Psoas muscle (tissue), 8 donors: ENCODE measurements around the gene MATR3. TPM values are rescaled to one million over a fixed set of nuclear protein-coding genes. Genes with fewer than 3 reads are reported as not detected.

Experiments
- ATAC-seq, 4 donors: fragments of 200-7000 bp; cut with Tn5 transposase; one replicate each; pipeline ENCODE4 v1.9.1; 2020; ENCODE audit warnings: moderate library complexity in 3 of 4, mild to moderate bottlenecking in 2 of 4
- DNase-seq, 2 donors: peaks; one replicate each; pipeline ENCODE4 v3.0.0-alpha.2; 2020
- H3K27ac ChIP-seq: fragments of 200-600 bp; one replicate; pipeline ENCODE4 v1.8.0; 2022
- H3K27me3 ChIP-seq, 3 donors: fragments of 200-600 bp in 1 of 3; one replicate each; pipeline versions ENCODE4 v1.6.1 to v1.8.0; 2013 to 2022; ENCODE audit warnings: low read length in 2 of 3, mild to moderate bottlenecking in 2 of 3, moderate library complexity in 1 of 3; ENCODE audit not compliant: insufficient read depth in 3 of 3
- H3K36me3 ChIP-seq, 2 donors: fragments of 200-600 bp in 1 of 2; one replicate each; pipeline versions ENCODE4 v1.6.1 to v1.8.0; 2013 to 2022; ENCODE audit warnings: low read depth in 1 of 2, mild to moderate bottlenecking in 1 of 2, moderate library complexity in 1 of 2; ENCODE audit not compliant: insufficient read depth in 1 of 2
- H3K4me1 ChIP-seq: fragments of 200-600 bp; one replicate; pipeline ENCODE4 v1.8.0; 2022
- H3K4me3 ChIP-seq: fragments of 200-600 bp; one replicate; pipeline ENCODE4 v1.8.0; 2022; ENCODE audit warnings: mild to moderate bottlenecking
- H3K9me3 ChIP-seq: fragments of 200-600 bp; one replicate; pipeline ENCODE4 v1.8.0; 2022
- CTCF ChIP-seq: fragments of 200-600 bp; IDR thresholded peaks from one replicate; pipeline ENCODE4 v1.8.0; 2022; ENCODE audit warnings: antibody characterized with exemption
- WGBS, 3 donors: extraction: QIAGEN DNeasy Blood & Tissue Kit; methylation state at CpG; one replicate each; pipeline versions ENCODE4 v1.1.6 to v1.1.7; 2013; 5-methylcytosine and 5-hydroxymethylcytosine counted together
- intact Hi-C, 2 donors: fragments of 100-400 bp; cut with DNase I; formaldehyde crosslinking; loops; one replicate each; pipeline versions ENCODE4 v1.11.0 to v1.14.2; 2022
- polyA plus RNA-seq, 3 donors: library from polyadenylated mRNA; stranded (reverse); fragments of 200-250 nt; gene quantifications; one replicate each; pipeline ENCODE4 v1.2.3, GENCODE V29; 2013
- total RNA-seq, 4 donors: library from RNA; stranded (reverse); fragmentation: NEBNext Ultra II Directional in 2 of 4; extraction: Animal tissue kit (Norgen Biotek cat#: 25700) in 2 of 4; gene quantifications; one replicate each; pipeline versions ENCODE4 v1.2.1 to v1.2.4, GENCODE V29; 2021 to 2023
- donor health status: healthy with polysubstance abuse.
- donor health status: DM: no; HTN: no; CAD: no; lungs with moderate emphysema.
- donor health status: Bipolar disorder and iron deficiency.
- donor health status: healthy.
- donor health status: DM: yes; HTN: yes; CAD: no.
- donor health status: DM: no; HTN: no; CAD: no.
- donor health status: DM: no; HTN: no; CAD: no.
- donor health status: DM: yes; HTN: yes; CAD: no.

MATR3 gene
- total and polyA plus RNA-seq, 7 donors: 92.4 to 153 (median 110) TPM

DNA sequence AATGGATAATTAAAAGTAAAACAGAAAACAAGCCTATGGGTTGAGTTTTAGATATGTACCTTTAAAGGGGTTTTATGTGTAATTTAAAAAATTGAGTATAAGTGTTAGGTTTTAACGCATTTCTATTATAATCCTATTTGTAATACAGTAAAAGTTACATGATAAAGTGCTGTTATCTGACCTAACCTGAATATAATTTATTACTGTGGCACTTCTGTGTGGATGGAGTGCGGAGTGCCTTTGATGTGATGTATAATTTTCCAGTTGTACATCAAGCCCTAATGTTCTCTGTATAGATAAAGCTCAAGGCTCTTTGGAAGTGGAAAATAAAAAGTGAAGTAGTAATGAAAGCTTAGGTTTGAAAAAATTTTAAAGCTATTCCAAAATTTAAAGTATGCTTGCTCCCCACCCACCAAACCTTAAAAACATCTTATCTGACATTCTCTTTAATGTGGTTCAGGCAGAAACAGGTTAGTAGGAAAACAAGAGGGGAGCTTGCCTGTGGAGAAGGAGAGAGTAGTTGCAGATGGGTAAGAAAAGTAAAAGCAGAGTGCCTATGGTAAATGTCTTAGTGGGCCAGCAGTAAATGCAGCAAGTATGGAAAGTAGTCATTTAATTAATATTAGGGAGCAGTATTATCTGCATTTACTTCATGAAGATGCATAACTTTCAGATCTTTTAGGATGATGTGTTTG, 4.0 kb downstream of the MATR3 start:
- H3K4me1 ChIP-seq: peaks cover 68% of the 10 kb centered on the region
- no peak for DNase-seq
- H3K27me3 ChIP-seq: no peaks in the 10 kb centered on the region
- H3K36me3 ChIP-seq: no peaks in the 10 kb centered on the region
- no peak overlapping the region for H3K27ac ChIP-seq
- ATAC-seq: no peak
- no peak for TF ChIP-seq CTCF
- WGBS, 3 donors: 33 to 64% (median 38%) methylated on average over 2 of the region's 2 CpGs
- H3K4me3 ChIP-seq: peak overlapping the region; percentile 96
- no peaks in the 10 kb centered on the region for H3K9me3 ChIP-seq
- intact Hi-C loops: loop anchor here in 1 of 2 donors (10.0 kb wide), 1 partner anchor 217 kb away; no protein-coding TSS in a partner anchor

DNA sequence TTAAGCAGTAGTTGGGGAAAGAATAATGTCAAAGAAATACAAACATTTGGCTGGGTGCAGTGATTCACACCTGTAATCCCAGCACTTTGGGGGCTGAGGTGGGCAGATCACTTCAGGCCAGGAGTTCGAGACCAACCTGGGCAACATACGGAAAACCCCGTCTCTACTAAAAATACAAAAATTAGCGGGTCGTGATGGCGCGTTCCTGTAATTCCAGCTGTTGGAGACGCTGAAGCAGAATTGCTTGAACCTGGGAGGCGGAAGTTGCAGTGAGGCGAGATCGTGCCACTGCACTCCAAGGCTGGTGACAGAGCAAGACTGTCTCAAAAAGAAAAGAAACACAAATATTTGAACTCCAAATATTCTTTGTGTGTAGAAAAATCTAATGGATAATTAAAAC, 4.7 kb downstream of the MATR3 start:
- intact Hi-C loops: loop anchor here in 1 of 2 donors (10.0 kb wide), 1 partner anchor 217 kb away; no protein-coding TSS in a partner anchor
- Histone ChIP-seq H3K4me1 (peaks cover 74% of the 10 kb centered on the region), H3K36me3 (no peaks in the 10 kb centered on the region), H3K27me3 (no peaks in the 10 kb centered on the region), H3K9me3 (no peaks in the 10 kb centered on the region), H3K4me3 (peak overlapping the region; percentile 23), H3K27ac (no peak overlapping the region)
- 51 to 65% (median 53%) methylated on average over 11 of the region's 11 CpGs for WGBS, 3 donors
- TF ChIP-seq CTCF: no peak
- no peak for DNase-seq
- ATAC-seq: no peak

GRCh38 chr5:139299486-139299885, 5.9 kb downstream of the MATR3 start:
- Histone ChIP-seq H3K36me3 (no peaks in the 10 kb centered on the region), H3K4me3 (no peak overlapping the region), H3K27ac (no peak overlapping the region), H3K27me3 (no peaks in the 10 kb centered on the region), H3K9me3 (no peaks in the 10 kb centered on the region), H3K4me1 (peaks cover 87% of the 10 kb centered on the region)
- 44 to 59% (median 45%) methylated on average over 4 of the region's 4 CpGs for WGBS, 3 donors
- no peak for ATAC-seq
- intact Hi-C loops: loop anchor here in 1 of 2 donors (10.0 kb wide), 1 partner anchor 215 kb away; no protein-coding TSS in a partner anchor
- no peak for DNase-seq
- no peak for TF ChIP-seq CTCF

DNA sequence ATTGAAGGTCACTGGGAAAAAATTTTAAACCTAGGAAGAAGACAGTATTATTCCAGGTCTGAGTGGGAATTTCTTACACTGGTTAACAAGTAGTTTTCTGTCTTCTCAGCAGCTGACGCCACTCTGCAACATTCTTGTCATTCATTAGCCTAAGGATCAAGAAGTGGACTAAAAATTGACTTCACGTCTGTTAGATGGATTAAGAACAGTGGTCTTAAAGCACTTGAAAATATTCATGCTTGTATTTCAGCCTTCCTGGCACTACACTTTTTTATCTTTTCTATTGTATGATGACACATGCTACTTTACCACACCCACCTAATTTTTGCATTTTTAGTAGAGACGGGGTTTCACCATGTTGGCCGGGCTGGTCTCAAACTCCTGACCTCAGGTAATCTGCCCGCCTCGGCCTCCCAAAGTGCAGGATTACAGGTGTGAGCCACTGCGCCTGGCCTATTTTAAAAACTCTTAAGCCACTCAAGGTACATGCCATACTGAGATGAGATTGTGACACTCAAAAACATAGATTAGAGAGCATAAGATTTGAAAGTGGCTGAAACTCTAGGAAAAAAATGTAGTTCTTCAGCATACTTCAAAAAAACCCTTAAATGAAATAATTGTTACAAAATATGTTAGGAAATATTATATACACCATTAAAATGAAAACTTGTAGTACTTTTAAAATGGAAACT, 8.4 kb downstream of the MATR3 start:
- Histone ChIP-seq H3K36me3 (no peaks in the 10 kb centered on the region), H3K4me3 (no peak overlapping the region), H3K27ac (no peak overlapping the region), H3K27me3 (no peaks in the 10 kb centered on the region), H3K9me3 (no peaks in the 10 kb centered on the region), H3K4me1 (peaks cover 92% of the 10 kb centered on the region)
- ATAC-seq (no peak), DNase-seq (no peak)
- intact Hi-C loops: loop anchor here (5.0 kb wide), 2 partner anchors 35 to 40 kb away; partner anchors contain the start of gene PAIP2 (in 1 of the 2)
- 30 to 65% (median 39%) methylated on average over 7 of the region's 7 CpGs for WGBS, 3 donors
- no peak for TF ChIP-seq CTCF
